Tibial nerve (tissue), 4 donors: Measurements from ENCODE around the gene WDPCP. TPM values are rescaled to one million over a fixed set of nuclear protein-coding genes. Genes with fewer than 3 reads are reported as not detected.
"Not testable (repeated sequence)": the region's sequence is repeated elsewhere in the genome, so short reads cannot be mapped to it uniquely, and the experiment has no call there.

Source experiments
- DNase-seq, 2 donors: peaks; one replicate each; pipeline ENCODE4 v3.0.0-alpha.2; 2019; ENCODE audit warnings: low spot score in 2 of 2
- H3K27ac ChIP-seq, 4 donors: fragments of 200-600 bp; sonication (generic) in 3 of 4; one replicate each; pipeline ENCODE4 v1.5.1; 2017 to 2019; ENCODE audit warnings: mild to moderate bottlenecking in 1 of 4
- H3K27me3 ChIP-seq, 2 donors: fragments of 200-600 bp; sonication (generic) in 1 of 2; one replicate each; pipeline versions ENCODE4 v1.5.1 to v1.6.0; 2017 to 2019
- H3K36me3 ChIP-seq, 3 donors: fragments of 200-600 bp; sonication (generic); one replicate each; pipeline ENCODE4 v1.5.1; 2018 to 2019
- H3K4me1 ChIP-seq, 4 donors: fragments of 200-600 bp; sonication (generic) in 3 of 4; one replicate each; pipeline ENCODE4 v1.5.1; 2017 to 2019
- H3K4me3 ChIP-seq, 4 donors: fragments of 200-600 bp; sonication (generic) in 3 of 4; one replicate each; pipeline ENCODE4 v1.5.1; 2017 to 2019; ENCODE audit warnings: mild to moderate bottlenecking in 1 of 4, moderate library complexity in 1 of 4
- H3K9me3 ChIP-seq, 4 donors: fragments of 200-600 bp; sonication (generic) in 3 of 4; one replicate each; pipeline ENCODE4 v1.5.1; 2017 to 2019
- CTCF ChIP-seq, 5 experiments: fragments of 200-600 bp in 3 of 5; fragments of 450-650 bp in 2 of 5; sonication (generic) in 3 of 5; IDR thresholded peaks; one replicate each; pipeline ENCODE4 v1.5.1; 2016 to 2019; ENCODE audit warnings: antibody characterized with exemption in 5 of 5, mild to moderate bottlenecking in 3 of 5, moderate library complexity in 2 of 5
- EP300 ChIP-seq, 2 donors: sonication (generic); formaldehyde crosslinking; IDR thresholded peaks; one replicate each; pipeline ENCODE4 v1.6.1; 2017; ENCODE audit warnings: antibody characterized with exemption in 2 of 2, mild to moderate bottlenecking in 1 of 2
- POLR2A ChIP-seq, 2 donors: fragments of 450-650 bp; IDR thresholded peaks; one replicate each; pipeline ENCODE4 v1.6.1; 2017; ENCODE audit warnings: antibody characterized with exemption in 2 of 2, mild to moderate bottlenecking in 2 of 2, moderate library complexity in 2 of 2
- WGBS, 2 donors: methylation state at CpG; one replicate each; pipeline ENCODE4 v1.1.5; 2018; 5-methylcytosine and 5-hydroxymethylcytosine counted together
- total RNA-seq, 4 donors: library from RNA; depleted of rRNA; stranded (reverse); fragments of >200 nt; gene quantifications; one replicate each; pipeline ENCODE4 v1.1.0, GENCODE V29; 2016

WDPCP gene
- total RNA-seq, 4 donors from 2014 or later: 14.4 to 22.4 (median 20.4) TPM

DNA sequence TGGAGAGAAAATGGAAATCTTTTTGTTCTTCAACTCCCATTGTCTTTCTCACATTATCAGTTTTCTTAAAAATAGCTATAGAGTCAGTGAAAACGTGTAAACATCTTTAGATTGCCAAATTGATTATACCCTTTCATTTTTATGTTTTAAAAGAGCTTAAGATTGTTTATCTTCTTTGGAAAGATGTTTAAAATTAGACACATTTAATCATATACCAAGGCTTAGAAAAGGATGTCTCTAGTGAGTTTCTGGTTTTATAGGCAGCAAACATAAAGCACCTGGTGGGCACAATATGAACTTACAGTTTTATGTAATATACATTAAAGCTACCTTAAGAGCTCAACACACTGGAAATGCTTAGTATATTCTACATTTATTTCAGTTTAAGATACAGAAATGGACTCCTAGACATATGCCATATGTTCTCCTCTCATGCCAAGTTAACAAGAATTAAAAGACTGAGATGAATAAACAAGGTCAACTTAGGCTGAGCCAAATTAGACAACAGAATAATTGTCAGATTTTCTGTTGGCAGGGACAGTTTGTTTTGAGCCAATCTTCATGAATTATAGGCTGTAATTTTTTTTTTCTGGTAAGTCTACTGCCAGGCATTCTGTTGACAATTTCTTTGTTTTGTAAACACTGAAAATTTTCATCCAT lies 425.0 kb downstream of the WDPCP start:
- 65 to 67% methylated on average over 1 of the region's 1 CpG for WGBS, 2 donors
- Histone ChIP-seq H3K36me3 (peaks cover 0 to 9% (median 0%) of the 10 kb centered on the region in 3 donors), H3K4me1 (no peaks in the 10 kb centered on the region), H3K27me3 (no peaks in the 10 kb centered on the region), H3K27ac (no peak overlapping the region), H3K9me3 (peaks cover 0 to 19% (median 5%) of the 10 kb centered on the region in 4 donors), H3K4me3 (no peak overlapping the region)
- no peak for DNase-seq
- no peak for TF ChIP-seq EP300 (IDR thresholded peaks at IDR 0.05)
- no peak for TF ChIP-seq CTCF (IDR thresholded peaks at IDR 0.05)
- no peak for TF ChIP-seq POLR2A (IDR thresholded peaks at IDR 0.05)

- TF ChIP-seq POLR2A (IDR thresholded peaks at IDR 0.05) (no peak), CTCF (IDR thresholded peaks at IDR 0.05) (no peak), EP300 (IDR thresholded peaks at IDR 0.05) (no peak)
- Histone ChIP-seq H3K4me1 (no peaks in the 10 kb centered on the region), H3K27me3 (no peaks in the 10 kb centered on the region), H3K36me3 (no peaks in the 10 kb centered on the region), H3K9me3 (no peaks in the 10 kb centered on the region), H3K27ac (no peak overlapping the region), H3K4me3 (no peak overlapping the region)
- DNase-seq: no peak
- 94% methylated on average over 1 of the region's 1 CpG for WGBS, 2 donors
These were observed 429.0 kb downstream of the WDPCP start for GRCh38 chr2:63159262-63159661.

GRCh38 chr2:63136683-63137082 lies 451.6 kb downstream of the WDPCP start:
- not testable (repeated sequence) for H3K4me3 ChIP-seq, H3K27me3 ChIP-seq, H3K27ac ChIP-seq, H3K4me1 ChIP-seq, DNase-seq
- peaks cover 0 to 75% (median 20%) of the 10 kb centered on the region in 4 donors for H3K9me3 ChIP-seq
- H3K36me3 ChIP-seq: peaks cover 0 to 28% (median 0%) of the 10 kb centered on the region in 3 donors

DNA sequence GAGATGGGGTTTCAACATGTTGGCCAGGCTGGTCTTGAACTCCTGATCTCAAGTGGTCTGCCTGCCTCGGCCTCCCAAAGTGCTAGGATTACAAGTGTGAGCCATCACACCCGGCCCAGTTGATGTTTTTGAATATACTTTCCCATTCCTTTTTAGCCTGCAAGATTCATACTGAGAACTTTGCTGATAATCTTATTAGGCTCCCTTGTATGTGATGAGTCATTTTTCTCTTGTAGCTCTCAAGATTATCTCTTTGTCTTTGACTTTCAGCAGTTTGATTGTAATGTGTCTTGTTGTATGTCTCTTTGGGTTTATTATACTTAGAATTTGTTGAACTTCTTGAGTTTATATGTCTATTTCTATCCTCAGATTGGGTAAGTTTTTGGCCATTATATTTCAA lies 456.3 kb downstream of the WDPCP start:
- Histone ChIP-seq H3K36me3 (peaks cover 0 to 28% (median 0%) of the 10 kb centered on the region in 3 donors), H3K27me3 (no peaks in the 10 kb centered on the region), H3K9me3 (peaks cover 0 to 51% (median 19%) of the 10 kb centered on the region in 4 donors), H3K4me1 (no peaks in the 10 kb centered on the region), H3K27ac (no peak overlapping the region), H3K4me3 (no peak overlapping the region)
- WGBS, 2 donors: 92 to 95% methylated on average over 2 of the region's 2 CpGs
- TF ChIP-seq CTCF (IDR thresholded peaks at IDR 0.05) (no peak), EP300 (IDR thresholded peaks at IDR 0.05) (no peak), POLR2A (IDR thresholded peaks at IDR 0.05) (no peak)
- no peak for DNase-seq

- DNase-seq: no peak
- Histone ChIP-seq H3K4me3 (no peak overlapping the region), H3K27me3 (no peaks in the 10 kb centered on the region), H3K36me3 (peaks cover 0 to 28% (median 0%) of the 10 kb centered on the region in 3 donors), H3K9me3 (peaks cover 0 to 45% (median 16%) of the 10 kb centered on the region in 4 donors), H3K4me1 (no peaks in the 10 kb centered on the region), H3K27ac (no peak overlapping the region)
- no peak for TF ChIP-seq EP300 (IDR thresholded peaks at IDR 0.05)
- WGBS, 2 donors: 91 to 94% methylated on average over 1 of the region's 1 CpG
These were observed 457.1 kb downstream of the WDPCP start for GRCh38 chr2:63131196-63131595.

GRCh38 chr2:63127594-63127993 lies 460.7 kb downstream of the WDPCP start:
- Histone ChIP-seq H3K4me1 (no peaks in the 10 kb centered on the region), H3K4me3 (no peak overlapping the region), H3K36me3 (peaks cover 0 to 5% (median 0%) of the 10 kb centered on the region in 3 donors), H3K27me3 (no peaks in the 10 kb centered on the region), H3K27ac (no peak overlapping the region), H3K9me3 (peaks cover 0 to 23% (median 8%) of the 10 kb centered on the region in 4 donors)
- 89 to 97% methylated on average over 4 of the region's 4 CpGs for WGBS, 2 donors
- no peak for DNase-seq
- TF ChIP-seq POLR2A (IDR thresholded peaks at IDR 0.05) (no peak), EP300 (IDR thresholded peaks at IDR 0.05) (no peak), CTCF (IDR thresholded peaks at IDR 0.05) (no peak)
